Measurements from ENCODE around the gene WNT7B.

WNT7B gene

DNA sequence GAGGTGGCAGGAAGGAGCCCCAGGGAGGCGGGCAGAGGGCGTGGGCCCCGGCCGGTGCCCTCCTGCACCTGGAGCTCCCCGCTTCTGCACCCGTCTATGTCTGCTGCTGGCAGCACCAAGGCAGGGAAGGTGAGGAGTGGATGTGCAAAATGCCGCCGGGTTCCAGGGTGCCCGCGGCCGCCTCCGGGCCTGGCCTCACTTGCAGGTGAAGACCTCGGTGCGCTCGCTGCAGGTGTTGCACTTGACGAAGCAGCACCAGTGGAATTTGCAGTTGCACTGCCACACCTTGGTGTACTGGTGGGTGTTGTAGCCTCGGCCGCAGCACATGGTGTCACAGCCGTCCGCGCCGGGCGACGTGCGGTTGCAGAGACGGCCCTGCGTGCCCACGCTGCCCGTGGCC lies 54.3 kb downstream of the WNT7B start:
- H2BK15ac ChIP-seq (ENCODE audit: low read depth, poor library complexity, severe bottlenecking): no peak overlapping the region
- no peak overlapping the region for H3K4me2 ChIP-seq (ENCODE audit: low read length, poor library complexity, severe bottlenecking)
- no peak overlapping the region for H2AK5ac ChIP-seq (ENCODE audit: low read length, severe bottlenecking)
- H3K14ac ChIP-seq (ENCODE audit: low read length in 2 of 2): no peak overlapping the region
- peaks cover 0 to 44% of the 10 kb centered on the region in 2 experiments for H3K36me3 ChIP-seq (ENCODE audit: control insufficient read depth in 1 of 2, insufficient read depth in 2 of 2, low read depth in 1 of 2, low read length in 2 of 2)
- H3K4ac ChIP-seq (ENCODE audit: low read depth in 1 of 2, low read length in 2 of 2): no peak overlapping the region
- no peak overlapping the region for H3K18ac ChIP-seq (ENCODE audit: low read depth in 1 of 2, low read length in 2 of 2)
- DNase-seq: no peak
- no peak overlapping the region for H2AFZ ChIP-seq (ENCODE audit: low read depth, low read length)
- no peak overlapping the region for H3K27ac ChIP-seq (ENCODE audit: low read length, poor library complexity, severe bottlenecking)
- H3K9me3 ChIP-seq (ENCODE audit: control insufficient read depth, low read length): no peaks in the 10 kb centered on the region
- no peak overlapping the region for H2BK120ac ChIP-seq (ENCODE audit: low read depth, low read length)
- peaks cover 66% of the 10 kb centered on the region for H3K4me1 ChIP-seq (ENCODE audit: control insufficient read depth, insufficient read depth, low read depth, low read length)
- H2BK5ac ChIP-seq (ENCODE audit: low read depth, low read length, poor library complexity, severe bottlenecking): no peak overlapping the region
- H3K9ac ChIP-seq (ENCODE audit: low read length): no peak overlapping the region
- H3K4me3 ChIP-seq (ENCODE audit: insufficient read depth in 1 of 2, low read depth in 1 of 2, low read length in 2 of 2): no peak overlapping the region
- no peak overlapping the region for H4K91ac ChIP-seq (ENCODE audit: low read length)
- peaks cover 2 to 45% of the 10 kb centered on the region in 2 experiments for H3K27me3 ChIP-seq (ENCODE audit: control insufficient read depth in 1 of 2, insufficient read depth in 1 of 2, low read length in 2 of 2)
- no peak overlapping the region for H2BK12ac ChIP-seq (ENCODE audit: low read length in 2 of 2)
- H3K23ac ChIP-seq (ENCODE audit: low read length in 2 of 2): no peak overlapping the region
- H3K79me1 ChIP-seq (replicated peaks; ENCODE audit: low read length, poor library complexity, severe bottlenecking): peaks cover 12% of the 10 kb centered on the region
- H4K8ac ChIP-seq (ENCODE audit: low read length): no peak overlapping the region
- WGBS: 95% methylated on average over 29 of the region's 29 CpGs

DNA sequence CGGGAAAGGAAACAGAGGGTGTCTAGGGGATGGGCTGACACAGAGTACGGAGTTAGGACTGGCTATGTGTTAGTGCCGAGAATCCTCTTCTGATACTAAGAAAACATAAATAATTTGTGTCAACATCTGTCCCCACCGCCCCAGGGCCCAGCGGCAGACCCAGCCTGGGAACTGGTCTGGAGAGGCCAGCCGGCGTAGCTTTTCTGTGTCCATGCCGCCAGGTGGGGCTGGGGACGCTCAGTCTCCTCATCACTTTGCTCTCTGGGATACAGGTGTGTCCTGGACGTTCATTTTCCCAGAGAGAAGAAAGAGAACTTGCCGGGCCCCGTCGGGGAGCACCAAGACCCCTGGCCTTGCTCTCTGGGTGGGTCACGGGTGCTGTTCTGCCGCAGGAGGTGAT lies 54.7 kb downstream of the WNT7B start:
- Histone ChIP-seq H3K9me3 (ENCODE audit: control insufficient read depth, low read length) (no peaks in the 10 kb centered on the region), H3K27me3 (ENCODE audit: control insufficient read depth in 1 of 2, insufficient read depth in 1 of 2, low read length in 2 of 2) (peaks cover 6 to 49% of the 10 kb centered on the region in 2 experiments), H3K18ac (ENCODE audit: low read depth in 1 of 2, low read length in 2 of 2) (no peak overlapping the region), H2BK15ac (ENCODE audit: low read depth, poor library complexity, severe bottlenecking) (no peak overlapping the region), H2AK5ac (ENCODE audit: low read length, severe bottlenecking) (no peak overlapping the region), H3K4me1 (ENCODE audit: control insufficient read depth, insufficient read depth, low read depth, low read length) (peaks cover 66% of the 10 kb centered on the region), H3K9ac (ENCODE audit: low read length) (no peak overlapping the region), H2AFZ (ENCODE audit: low read depth, low read length) (no peak overlapping the region), H3K23ac (ENCODE audit: low read length in 2 of 2) (no peak overlapping the region), H3K79me1 (replicated peaks; ENCODE audit: low read length, poor library complexity, severe bottlenecking) (peaks cover 12% of the 10 kb centered on the region), H3K4ac (ENCODE audit: low read depth in 1 of 2, low read length in 2 of 2) (no peak overlapping the region), H4K8ac (ENCODE audit: low read length) (no peak overlapping the region), H3K14ac (ENCODE audit: low read length in 2 of 2) (no peak overlapping the region), H4K91ac (ENCODE audit: low read length) (no peak overlapping the region), H2BK12ac (ENCODE audit: low read length in 2 of 2) (no peak overlapping the region), H2BK120ac (ENCODE audit: low read depth, low read length) (no peak overlapping the region), H3K4me3 (ENCODE audit: insufficient read depth in 1 of 2, low read depth in 1 of 2, low read length in 2 of 2) (no peak overlapping the region), H3K27ac (ENCODE audit: low read length, poor library complexity, severe bottlenecking) (no peak overlapping the region), H3K36me3 (ENCODE audit: control insufficient read depth in 1 of 2, insufficient read depth in 2 of 2, low read depth in 1 of 2, low read length in 2 of 2) (peaks cover 0 to 43% of the 10 kb centered on the region in 2 experiments), H2BK5ac (ENCODE audit: low read depth, low read length, poor library complexity, severe bottlenecking) (no peak overlapping the region), H3K4me2 (ENCODE audit: low read length, poor library complexity, severe bottlenecking) (no peak overlapping the region)
- 83% methylated on average over 15 of the region's 15 CpGs for WGBS
- DNase-seq: no peak

DNA sequence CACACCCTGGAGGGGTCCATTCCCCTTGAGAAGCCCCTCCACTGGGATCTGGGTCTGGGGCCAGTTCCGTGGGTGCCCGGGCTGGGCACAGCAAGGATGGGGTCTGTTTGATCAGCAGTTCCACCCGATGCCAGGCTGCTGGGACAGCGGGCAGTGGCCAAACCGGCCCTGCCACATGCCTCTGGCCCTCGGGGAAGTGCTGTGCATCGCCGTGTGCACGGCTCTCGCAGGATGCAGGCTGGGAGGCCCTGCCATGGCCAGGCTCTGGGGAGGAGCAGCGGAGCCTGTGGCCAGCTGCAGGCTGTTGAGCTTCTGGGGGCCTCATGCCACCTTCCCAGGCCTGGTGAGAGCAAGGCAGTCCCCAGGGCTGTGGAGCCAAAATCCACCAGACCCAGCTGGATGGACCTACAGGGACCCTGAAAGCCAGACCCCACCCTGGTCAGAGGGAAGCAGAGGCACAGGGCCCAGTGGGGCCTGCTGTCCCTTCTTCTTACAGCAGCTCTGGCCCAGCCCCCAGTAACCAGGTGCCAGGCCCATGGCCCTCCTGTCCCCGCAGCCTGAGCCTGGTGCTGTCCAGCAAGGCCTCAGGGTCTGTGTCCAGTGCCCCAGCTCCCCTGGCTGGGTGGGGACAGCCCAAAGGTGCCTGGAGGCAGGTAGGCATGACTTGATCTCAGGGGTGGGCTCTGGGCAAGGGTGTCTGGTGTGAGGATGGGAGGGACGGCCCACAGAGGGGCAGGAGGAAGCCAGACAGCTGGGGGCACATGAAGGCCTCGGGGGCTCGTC lies 57.3 kb downstream of the WNT7B start:
- WGBS: 82% methylated on average over 15 of the region's 15 CpGs
- Histone ChIP-seq H3K9me3 (ENCODE audit: control insufficient read depth, low read length) (peaks cover 2% of the 10 kb centered on the region), H3K27me3 (ENCODE audit: control insufficient read depth in 1 of 2, insufficient read depth in 1 of 2, low read length in 2 of 2) (peaks cover 11 to 66% of the 10 kb centered on the region in 2 experiments), H3K27ac (ENCODE audit: low read length, poor library complexity, severe bottlenecking) (no peak overlapping the region), H3K9ac (ENCODE audit: low read length) (no peak overlapping the region), H2BK12ac (ENCODE audit: low read length in 2 of 2) (no peak overlapping the region), H2AK5ac (ENCODE audit: low read length, severe bottlenecking) (peak overlapping the region; percentile 33), H2BK15ac (ENCODE audit: low read depth, poor library complexity, severe bottlenecking) (no peak overlapping the region), H3K23ac (ENCODE audit: low read length in 2 of 2) (no peak overlapping the region), H3K36me3 (ENCODE audit: control insufficient read depth in 1 of 2, insufficient read depth in 2 of 2, low read depth in 1 of 2, low read length in 2 of 2) (peaks cover 0 to 34% of the 10 kb centered on the region in 2 experiments), H2BK120ac (ENCODE audit: low read depth, low read length) (no peak overlapping the region), H3K14ac (ENCODE audit: low read length in 2 of 2) (no peak overlapping the region), H4K91ac (ENCODE audit: low read length) (no peak overlapping the region), H3K18ac (ENCODE audit: low read depth in 1 of 2, low read length in 2 of 2) (no peak overlapping the region), H3K4me2 (ENCODE audit: low read length, poor library complexity, severe bottlenecking) (no peak overlapping the region), H2BK5ac (ENCODE audit: low read depth, low read length, poor library complexity, severe bottlenecking) (no peak overlapping the region), H3K4ac (ENCODE audit: low read depth in 1 of 2, low read length in 2 of 2) (no peak overlapping the region), H2AFZ (ENCODE audit: low read depth, low read length) (no peak overlapping the region), H3K4me1 (ENCODE audit: control insufficient read depth, insufficient read depth, low read depth, low read length) (peaks cover 55% of the 10 kb centered on the region), H4K8ac (ENCODE audit: low read length) (no peak overlapping the region), H3K4me3 (ENCODE audit: insufficient read depth in 1 of 2, low read depth in 1 of 2, low read length in 2 of 2) (no peak overlapping the region), H3K79me1 (replicated peaks; ENCODE audit: low read length, poor library complexity, severe bottlenecking) (peaks cover 12% of the 10 kb centered on the region)
- DNase-seq: no peak

DNA sequence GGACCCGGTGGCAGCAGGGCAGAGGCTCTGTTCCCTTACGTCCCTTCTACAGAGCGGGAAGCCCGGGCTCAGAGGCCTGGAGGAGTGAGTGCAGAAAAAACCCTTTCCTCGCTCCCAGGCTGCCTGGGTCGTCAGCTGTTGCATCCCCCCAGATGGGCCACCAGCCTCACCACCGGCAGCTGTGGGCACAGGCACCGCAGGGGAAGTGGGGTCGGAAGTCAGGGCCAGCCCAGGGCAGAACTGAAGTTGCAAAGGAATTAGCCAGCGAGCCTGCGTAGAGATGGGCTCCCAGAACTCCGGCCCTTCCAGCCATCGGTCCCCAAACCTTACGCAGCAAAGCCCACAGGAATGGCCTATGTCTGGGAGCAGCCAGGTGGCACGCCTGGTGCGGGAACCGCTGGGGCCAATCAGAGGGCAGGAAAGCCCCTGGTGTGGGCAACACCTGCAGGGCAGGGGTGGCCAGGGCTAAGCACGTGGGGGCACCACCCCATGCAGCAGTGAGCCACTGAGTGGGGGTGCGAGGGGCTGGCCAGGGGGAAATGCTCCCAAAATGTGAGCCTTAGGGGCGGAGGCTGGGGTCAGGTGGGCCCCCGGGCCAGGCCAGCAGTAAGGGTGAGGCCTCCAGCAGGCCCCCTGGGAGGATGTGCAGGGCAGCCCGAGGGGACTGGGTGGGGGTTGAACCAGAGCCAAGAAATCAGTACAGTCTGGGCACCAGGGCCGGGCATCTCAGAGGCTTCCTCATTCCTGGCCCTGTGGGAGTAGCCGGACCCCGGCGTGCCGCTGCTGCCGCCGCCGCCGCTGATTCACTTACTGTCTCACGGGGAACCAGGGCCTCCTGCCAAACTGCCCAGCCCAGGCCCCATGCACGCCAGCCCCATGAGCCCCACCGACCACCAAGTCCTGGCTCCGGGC lies 58.2 kb downstream of the WNT7B start:
- Histone ChIP-seq H2AFZ (ENCODE audit: low read depth, low read length) (no peak overlapping the region), H2BK15ac (ENCODE audit: low read depth, poor library complexity, severe bottlenecking) (no peak overlapping the region), H3K79me1 (replicated peaks; ENCODE audit: low read length, poor library complexity, severe bottlenecking) (peaks cover 12% of the 10 kb centered on the region), H3K9ac (ENCODE audit: low read length) (no peak overlapping the region), H3K14ac (ENCODE audit: low read length in 2 of 2) (no peak overlapping the region), H3K36me3 (ENCODE audit: control insufficient read depth in 1 of 2, insufficient read depth in 2 of 2, low read depth in 1 of 2, low read length in 2 of 2) (peaks cover 0 to 34% of the 10 kb centered on the region in 2 experiments), H2BK5ac (ENCODE audit: low read depth, low read length, poor library complexity, severe bottlenecking) (no peak overlapping the region), H3K27me3 (ENCODE audit: control insufficient read depth in 1 of 2, insufficient read depth in 1 of 2, low read length in 2 of 2) (peaks cover 17 to 68% of the 10 kb centered on the region in 2 experiments), H2BK12ac (ENCODE audit: low read length in 2 of 2) (no peak overlapping the region), H3K4me3 (ENCODE audit: insufficient read depth in 1 of 2, low read depth in 1 of 2, low read length in 2 of 2) (no peak overlapping the region), H4K8ac (ENCODE audit: low read length) (no peak overlapping the region), H3K4me2 (ENCODE audit: low read length, poor library complexity, severe bottlenecking) (no peak overlapping the region), H3K23ac (ENCODE audit: low read length in 2 of 2) (no peak overlapping the region), H4K91ac (ENCODE audit: low read length) (no peak overlapping the region), H3K9me3 (ENCODE audit: control insufficient read depth, low read length) (peaks cover 11% of the 10 kb centered on the region), H3K18ac (ENCODE audit: low read depth in 1 of 2, low read length in 2 of 2) (no peak overlapping the region), H3K4me1 (ENCODE audit: control insufficient read depth, insufficient read depth, low read depth, low read length) (peaks cover 47% of the 10 kb centered on the region), H3K27ac (ENCODE audit: low read length, poor library complexity, severe bottlenecking) (no peak overlapping the region), H2AK5ac (ENCODE audit: low read length, severe bottlenecking) (no peak overlapping the region), H2BK120ac (ENCODE audit: low read depth, low read length) (no peak overlapping the region), H3K4ac (ENCODE audit: low read depth in 1 of 2, low read length in 2 of 2) (no peak overlapping the region)
- DNase-seq: no peak
- 90% methylated on average over 35 of the region's 35 CpGs for WGBS
